Right lobe of liver (tissue), 6 donors: ENCODE data around the gene PTCD1. TPM values are rescaled to one million over a fixed set of nuclear protein-coding genes. Genes with fewer than 3 reads are reported as not detected.
"Not testable (repeated sequence)": the region's sequence is repeated elsewhere in the genome, so short reads cannot be mapped to it uniquely, and the experiment has no call there.

Experiments used
- ATAC-seq, 4 donors: fragments of 200-7000 bp; cut with Tn5 transposase; one replicate each; pipeline ENCODE4 v1.9.1; 2020; ENCODE audit warnings: mild to moderate bottlenecking in 4 of 4, moderate library complexity in 4 of 4
- DNase-seq, 3 donors: peaks; one replicate each; pipeline ENCODE4 v3.0.0-alpha.2; 2020
- H3K27ac ChIP-seq, 3 donors: fragments of 200-600 bp; one replicate each; pipeline ENCODE4 v1.8.0; 2022
- H3K27me3 ChIP-seq, 2 donors: fragments of 200-600 bp; one replicate each; pipeline ENCODE4 v1.8.0; 2022
- H3K36me3 ChIP-seq, 4 donors: fragments of 200-600 bp; sonication (generic) in 1 of 4; one replicate each; pipeline versions ENCODE4 v1.5.1 to v1.8.0; 2017 to 2022; ENCODE audit warnings: control low read depth in 1 of 4
- H3K4me1 ChIP-seq, 4 donors: fragments of 200-600 bp; sonication (generic) in 1 of 4; one replicate each; pipeline versions ENCODE4 v1.5.1 to v1.8.0; 2017 to 2022; ENCODE audit warnings: control low read depth in 1 of 4
- H3K4me3 ChIP-seq, 3 donors: fragments of 200-600 bp; one replicate each; pipeline ENCODE4 v1.8.0; 2022
- H3K9me3 ChIP-seq, 4 donors: fragments of 200-600 bp; sonication (generic) in 1 of 4; one replicate each; pipeline versions ENCODE4 v1.5.1 to v1.8.0; 2017 to 2022; ENCODE audit warnings: control low read depth in 1 of 4
- POLR2A ChIP-seq: fragments of 450-650 bp; IDR thresholded peaks from one replicate; pipeline ENCODE4 v1.6.1; 2017; ENCODE audit warnings: antibody characterized with exemption, mild to moderate bottlenecking
- WGBS: methylation state at CpG from one replicate; pipeline ENCODE4 v1.1.6; 2018; ENCODE audit warnings: low coverage, low lambda C conversion rate; ENCODE audit not compliant: insufficient coverage; ENCODE audit errors: missing lambda C conversion rate; 5-methylcytosine and 5-hydroxymethylcytosine counted together
- intact Hi-C, 2 donors: fragments of 100-400 bp; cut with DNase I; formaldehyde crosslinking; loops; one replicate each; pipeline versions ENCODE4 v1.11.2 to v1.14.1; 2022
- total RNA-seq, 6 experiments: library from RNA; depleted of rRNA in 2 of 6; stranded (reverse); fragments of >200 nt in 2 of 6; fragmentation: NEBNext Ultra II Directional in 3 of 6; extraction: Animal tissue kit (Norgen Biotek cat#: 25700) in 3 of 6; gene quantifications; one replicate each; pipeline versions ENCODE4 v1.1.0 to v1.2.4, GENCODE V29; 2016 to 2023
- TF ChIP-seq, protein P1 (sequence below), 4 donors: fragments of 200-600 bp in 3 of 4; fragments of 450-650 bp in 1 of 4; IDR thresholded peaks; one replicate each; pipeline versions ENCODE4 v1.5.1 to v1.8.0; 2016 to 2022; ENCODE audit warnings: antibody characterized with exemption in 4 of 4, mild to moderate bottlenecking in 2 of 4
- donor health status: DM: no; HTN: yes; CAD: no.
- donor health status: DM: no; HTN: no; CAD: no.
- donor health status: DM: no; HTN: no; CAD: no.
- donor health status: DM: no; HTN: yes; CAD: no.
- donor health status: DM: no; HTN: yes; CAD: no.

Gene PTCD1
- total RNA-seq, 6 experiments from 2014 or later, result 2.4 to 5.3 (median 2.8) TPM

DNA sequence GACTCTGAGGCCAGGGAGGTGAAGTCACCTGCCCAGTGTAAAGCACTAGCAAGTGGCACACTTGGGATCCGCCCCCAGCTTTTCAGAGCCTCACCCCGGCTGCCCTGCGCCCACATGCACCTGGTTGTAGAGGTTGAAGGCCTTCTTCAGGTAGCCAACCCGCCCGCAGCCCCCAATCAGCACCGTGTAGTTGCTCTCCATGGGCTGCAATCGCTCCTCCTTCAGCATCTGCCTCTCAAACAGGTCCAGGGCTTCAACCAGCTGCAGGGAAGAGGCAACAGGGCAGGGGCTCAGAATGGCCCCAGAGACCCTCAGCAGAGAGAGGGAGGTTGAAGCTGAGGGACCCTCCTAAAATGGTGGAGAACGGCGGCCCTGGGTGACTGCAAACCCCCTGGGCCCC is 5.4 kb downstream of the PTCD1 start:
- intact Hi-C loops, result no loop called here
- H3K9me3 ChIP-seq, result no peaks in the 10 kb centered on the region

DNA sequence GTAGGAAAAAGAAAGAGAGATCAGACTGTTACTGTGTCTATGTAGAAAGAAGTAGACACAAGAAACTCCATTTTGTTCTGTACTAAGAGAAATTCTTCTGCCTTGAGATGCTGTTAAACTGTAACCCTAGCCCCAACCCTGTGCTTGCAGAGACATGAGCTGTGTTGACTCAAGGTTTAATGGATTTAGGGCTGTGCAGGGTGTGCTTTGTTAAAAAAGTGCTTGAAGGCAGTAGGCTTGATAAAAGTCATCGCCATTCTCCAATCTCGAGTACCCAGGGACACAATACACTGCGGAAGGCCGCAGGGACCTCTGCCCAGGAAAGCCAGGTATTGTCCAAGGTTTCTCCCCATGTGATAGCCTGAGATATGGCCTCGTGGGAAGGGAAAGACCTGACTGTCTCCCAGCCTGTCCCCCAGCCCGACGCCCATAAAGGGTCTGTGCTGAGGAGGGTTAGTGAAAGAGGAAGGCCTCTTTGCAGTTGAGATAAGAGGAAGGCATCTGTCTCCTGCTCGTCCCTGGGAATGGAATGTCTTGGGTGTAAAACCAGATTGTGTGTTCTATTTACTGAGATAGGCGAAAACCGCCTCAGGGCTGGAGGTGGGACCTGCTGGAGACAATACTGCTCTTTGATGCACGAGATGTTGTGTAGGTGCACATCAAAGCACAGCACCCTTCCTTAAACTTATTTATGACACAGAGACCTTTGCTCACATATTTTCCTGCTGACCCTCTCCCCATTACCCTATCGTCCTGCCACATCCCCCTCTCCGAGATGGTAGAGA is 6.7 kb downstream of the PTCD1 start:
- H3K4me1 ChIP-seq, ATAC-seq, H3K27ac ChIP-seq, H3K9me3 ChIP-seq, DNase-seq, H3K27me3 ChIP-seq, intact Hi-C loops, H3K4me3 ChIP-seq: not testable (repeated sequence)
- peaks cover 0 to 27% (median 5%) of the 10 kb centered on the region in 4 donors for H3K36me3 ChIP-seq
- 85% methylated on average over 9 of the region's 13 CpGs for WGBS

More for the DNA sequence above, 5.4 kb downstream of the PTCD1 start:
- DNase-seq (no peak), ATAC-seq (no peak)
- TF ChIP-seq, protein P1, sequence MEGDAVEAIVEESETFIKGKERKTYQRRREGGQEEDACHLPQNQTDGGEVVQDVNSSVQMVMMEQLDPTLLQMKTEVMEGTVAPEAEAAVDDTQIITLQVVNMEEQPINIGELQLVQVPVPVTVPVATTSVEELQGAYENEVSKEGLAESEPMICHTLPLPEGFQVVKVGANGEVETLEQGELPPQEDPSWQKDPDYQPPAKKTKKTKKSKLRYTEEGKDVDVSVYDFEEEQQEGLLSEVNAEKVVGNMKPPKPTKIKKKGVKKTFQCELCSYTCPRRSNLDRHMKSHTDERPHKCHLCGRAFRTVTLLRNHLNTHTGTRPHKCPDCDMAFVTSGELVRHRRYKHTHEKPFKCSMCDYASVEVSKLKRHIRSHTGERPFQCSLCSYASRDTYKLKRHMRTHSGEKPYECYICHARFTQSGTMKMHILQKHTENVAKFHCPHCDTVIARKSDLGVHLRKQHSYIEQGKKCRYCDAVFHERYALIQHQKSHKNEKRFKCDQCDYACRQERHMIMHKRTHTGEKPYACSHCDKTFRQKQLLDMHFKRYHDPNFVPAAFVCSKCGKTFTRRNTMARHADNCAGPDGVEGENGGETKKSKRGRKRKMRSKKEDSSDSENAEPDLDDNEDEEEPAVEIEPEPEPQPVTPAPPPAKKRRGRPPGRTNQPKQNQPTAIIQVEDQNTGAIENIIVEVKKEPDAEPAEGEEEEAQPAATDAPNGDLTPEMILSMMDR (IDR thresholded peaks at IDR 0.05), result no peak
- TF ChIP-seq POLR2A, result no peak
- Histone ChIP-seq H3K27ac (no peak overlapping the region), H3K27me3 (no peaks in the 10 kb centered on the region), H3K4me1 (peaks cover 0 to 3% (median 0%) of the 10 kb centered on the region in 4 donors), H3K4me3 (no peak overlapping the region), H3K36me3 (peaks cover 0 to 27% (median 5%) of the 10 kb centered on the region in 4 donors)
- WGBS, result 100% methylated on average over 2 of the region's 9 CpGs

- no peaks in the 10 kb centered on the region for H3K9me3 ChIP-seq
- no peak overlapping the region for H3K4me3 ChIP-seq
- WGBS, result no CpG with 5 or more reads among the region's 8 CpGs
- H3K4me1 ChIP-seq, result peaks cover 0 to 5% (median 0%) of the 10 kb centered on the region in 4 donors
- no peak overlapping the region for H3K27ac ChIP-seq
- peaks cover 0 to 29% (median 7%) of the 10 kb centered on the region in 4 donors for H3K36me3 ChIP-seq
- no peak for TF ChIP-seq POLR2A
- TF ChIP-seq, protein P1 (IDR thresholded peaks at IDR 0.05), result no peak
- DNase-seq (no peak), ATAC-seq (no peak)
- no peaks in the 10 kb centered on the region for H3K27me3 ChIP-seq
- intact Hi-C loops, result no loop called here
Observed at GRCh38 chr7:99429756-99430155, 8.8 kb downstream of the PTCD1 start.

DNA sequence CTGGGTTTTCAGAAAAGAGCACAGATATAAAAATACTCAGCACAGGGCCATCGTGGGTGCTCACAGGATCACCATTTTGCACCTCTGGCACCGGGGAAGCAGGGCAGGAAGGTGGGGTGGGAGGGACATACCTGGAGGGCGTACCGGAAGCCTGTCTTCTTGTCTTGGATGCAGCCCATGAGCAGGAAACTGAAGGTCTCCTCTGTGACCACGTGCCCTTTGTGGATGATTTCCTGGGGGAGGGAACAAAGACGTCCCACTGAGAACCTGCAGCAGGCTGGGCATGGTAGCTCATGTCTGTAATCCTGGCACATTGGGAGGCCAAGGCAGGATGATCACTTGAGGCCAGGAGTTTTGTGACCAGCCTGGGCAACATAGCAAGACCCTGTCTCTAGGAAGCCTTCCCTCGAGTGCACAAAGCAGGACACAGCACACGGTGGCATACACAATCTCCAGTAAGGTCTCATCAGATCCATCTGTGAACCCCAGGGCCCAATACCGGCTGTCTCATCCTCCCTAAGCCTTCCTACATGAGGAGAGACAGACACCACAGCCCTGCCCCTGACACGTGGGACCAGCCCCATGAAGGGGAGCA is 9.5 kb downstream of the PTCD1 start:
- DNase-seq (no peak), ATAC-seq (no peak)
- TF ChIP-seq, protein P1 (IDR thresholded peaks at IDR 0.05), result no peak
- TF ChIP-seq POLR2A, result no peak
- no peaks in the 10 kb centered on the region for H3K27me3 ChIP-seq
- H3K4me3 ChIP-seq, result no peak overlapping the region
- peaks cover 0 to 5% (median 0%) of the 10 kb centered on the region in 4 donors for H3K4me1 ChIP-seq
- 92% methylated on average over 2 of the region's 10 CpGs for WGBS
- H3K27ac ChIP-seq, result no peak overlapping the region
- intact Hi-C loops, result no loop called here
- no peaks in the 10 kb centered on the region for H3K9me3 ChIP-seq
- H3K36me3 ChIP-seq, result peaks cover 0 to 30% (median 9%) of the 10 kb centered on the region in 4 donors
